Activated naive CD4-positive, alpha-beta T cell treated with anti-CD3 and anti-CD28 coated beads, Interleukin-2, amount 50 U/mL, for 24 hours (primary cell): ENCODE data around the gene STRN4.

Experiments
- H3K27ac Mint-ChIP-seq: one replicate; pipeline ENCODE4 v1.8.0; 2021; ENCODE audit warnings: mild to moderate bottlenecking, mixed read lengths
- H3K27me3 Mint-ChIP-seq: one replicate; pipeline ENCODE4 v1.8.0; 2021; ENCODE audit warnings: mixed read lengths
- H3K36me3 Mint-ChIP-seq: one replicate; pipeline ENCODE4 v1.8.0; 2021; ENCODE audit warnings: mixed read lengths
- H3K4me1 Mint-ChIP-seq: one replicate; pipeline ENCODE4 v1.8.0; 2021; ENCODE audit warnings: mixed read lengths
- H3K4me3 Mint-ChIP-seq: one replicate; pipeline ENCODE4 v1.8.0; 2021; ENCODE audit warnings: mild to moderate bottlenecking, mixed read lengths
- H3K9me3 Mint-ChIP-seq: one replicate; pipeline ENCODE4 v1.8.0; 2021; ENCODE audit warnings: mixed read lengths

Gene STRN4

DNA sequence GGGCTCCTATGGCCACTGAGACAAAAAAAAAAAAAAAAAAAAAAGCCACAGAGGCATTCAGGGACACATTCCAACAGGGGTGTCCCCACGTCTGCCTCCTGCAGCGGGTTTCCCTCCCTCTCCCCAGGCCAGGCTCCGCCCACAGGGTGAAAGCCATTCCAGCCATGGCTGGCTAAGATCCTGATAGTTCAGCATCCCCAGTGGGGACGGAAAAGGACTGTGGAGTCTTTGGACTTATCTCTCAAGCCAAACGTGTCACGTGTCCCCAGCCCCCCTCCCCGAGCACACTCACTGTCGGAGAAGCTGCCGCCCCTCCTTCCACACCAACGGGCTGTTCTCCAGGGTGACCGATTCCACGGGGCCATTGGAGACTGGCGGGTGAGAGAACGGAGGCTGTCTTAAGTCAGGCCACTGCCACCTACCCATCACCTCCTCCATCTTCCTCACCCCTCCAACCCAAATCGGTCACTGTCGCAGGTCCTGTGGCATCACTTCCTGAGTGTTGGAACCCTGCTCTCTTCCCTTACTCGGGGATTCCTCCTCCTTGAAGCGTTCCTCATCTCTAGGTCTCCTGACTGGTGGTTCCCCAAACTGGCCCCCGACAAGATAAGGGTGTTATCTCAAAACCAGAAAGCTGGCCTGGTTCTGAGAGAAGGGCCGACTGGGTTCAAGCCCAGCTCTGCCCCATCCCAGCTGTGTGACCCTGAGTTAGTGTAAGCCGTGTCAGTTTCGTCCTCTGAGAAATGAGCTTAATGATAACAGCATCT, 9.5 kb downstream of the STRN4 start:
- H3K4me1 Mint-ChIP-seq, result peaks cover 18% of the 10 kb centered on the region
- no peaks in the 10 kb centered on the region for H3K9me3 Mint-ChIP-seq
- no peaks in the 10 kb centered on the region for H3K27me3 Mint-ChIP-seq
- H3K27ac Mint-ChIP-seq, result no peak overlapping the region
- H3K36me3 Mint-ChIP-seq, result peaks cover 6% of the 10 kb centered on the region
- H3K4me3 Mint-ChIP-seq, result no peak overlapping the region

DNA sequence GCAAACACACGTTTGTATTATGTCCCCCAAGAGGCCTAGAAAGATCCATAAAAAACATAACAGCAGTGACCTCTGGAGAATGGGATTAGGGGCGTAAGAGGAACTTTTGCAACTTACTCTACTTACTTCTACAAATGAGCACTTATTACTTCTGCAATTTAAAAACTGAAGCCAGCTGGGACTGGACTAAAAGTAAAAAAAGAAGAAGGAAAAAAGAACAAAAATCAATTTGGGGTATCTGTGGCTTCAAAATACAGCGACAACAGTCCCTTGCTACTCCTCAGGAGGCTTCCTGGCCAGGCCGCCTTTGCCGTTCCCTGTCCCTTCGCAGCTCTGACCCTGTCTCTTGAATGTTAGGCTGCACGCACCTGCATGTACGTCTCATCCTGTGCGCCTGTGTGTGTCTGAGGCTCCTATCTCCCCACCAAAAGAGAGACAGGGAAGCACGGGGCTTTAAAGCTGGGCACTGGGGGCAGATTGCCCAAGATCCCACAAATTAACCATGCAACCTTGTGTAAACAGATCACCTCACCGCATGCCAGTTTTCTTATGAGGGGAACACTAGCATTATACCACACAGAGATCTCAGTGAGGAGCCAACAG, 12.5 kb downstream of the STRN4 start:
- Mint-ChIP-seq H3K9me3 (no peaks in the 10 kb centered on the region), H3K4me1 (peaks cover 13% of the 10 kb centered on the region), H3K36me3 (peaks cover 13% of the 10 kb centered on the region), H3K27me3 (no peaks in the 10 kb centered on the region), H3K4me3 (no peak overlapping the region), H3K27ac (no peak overlapping the region)

DNA sequence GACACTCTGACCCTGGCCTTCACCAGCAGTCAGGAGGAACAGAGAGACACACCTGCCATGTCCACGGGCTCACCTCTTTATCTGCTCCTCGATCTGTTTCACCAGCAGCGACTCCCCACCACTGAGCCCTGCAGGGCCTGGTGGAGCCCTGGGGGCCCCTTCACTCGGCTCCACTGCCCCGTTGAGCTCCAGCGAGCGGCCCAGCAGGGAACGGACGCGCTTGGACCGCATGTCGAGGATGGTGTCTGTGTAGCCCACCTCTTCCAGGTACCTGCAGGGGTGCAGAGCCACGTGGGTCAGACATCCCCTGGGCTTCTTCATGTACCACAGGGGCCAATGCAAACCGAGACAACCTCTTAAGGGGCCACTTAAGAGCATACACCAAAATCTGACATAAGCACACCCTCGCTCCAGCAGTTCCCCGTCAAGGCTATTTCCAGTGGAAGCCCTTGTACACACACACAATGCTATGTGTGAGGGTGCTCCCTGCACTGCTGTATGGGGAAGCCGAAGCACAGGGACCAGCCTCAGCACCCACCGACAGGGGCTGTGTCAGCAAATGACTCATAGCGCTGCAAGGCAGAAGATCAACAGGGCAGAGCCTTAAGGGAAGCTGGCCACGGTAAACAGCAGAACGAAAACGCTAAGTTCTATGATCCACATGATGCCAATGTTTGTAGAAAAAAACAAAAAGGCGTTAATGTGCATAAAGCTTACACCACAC, 13.1 kb downstream of the STRN4 start:
- Mint-ChIP-seq H3K4me3 (no peak overlapping the region), H3K36me3 (peaks cover 12% of the 10 kb centered on the region)

DNA sequence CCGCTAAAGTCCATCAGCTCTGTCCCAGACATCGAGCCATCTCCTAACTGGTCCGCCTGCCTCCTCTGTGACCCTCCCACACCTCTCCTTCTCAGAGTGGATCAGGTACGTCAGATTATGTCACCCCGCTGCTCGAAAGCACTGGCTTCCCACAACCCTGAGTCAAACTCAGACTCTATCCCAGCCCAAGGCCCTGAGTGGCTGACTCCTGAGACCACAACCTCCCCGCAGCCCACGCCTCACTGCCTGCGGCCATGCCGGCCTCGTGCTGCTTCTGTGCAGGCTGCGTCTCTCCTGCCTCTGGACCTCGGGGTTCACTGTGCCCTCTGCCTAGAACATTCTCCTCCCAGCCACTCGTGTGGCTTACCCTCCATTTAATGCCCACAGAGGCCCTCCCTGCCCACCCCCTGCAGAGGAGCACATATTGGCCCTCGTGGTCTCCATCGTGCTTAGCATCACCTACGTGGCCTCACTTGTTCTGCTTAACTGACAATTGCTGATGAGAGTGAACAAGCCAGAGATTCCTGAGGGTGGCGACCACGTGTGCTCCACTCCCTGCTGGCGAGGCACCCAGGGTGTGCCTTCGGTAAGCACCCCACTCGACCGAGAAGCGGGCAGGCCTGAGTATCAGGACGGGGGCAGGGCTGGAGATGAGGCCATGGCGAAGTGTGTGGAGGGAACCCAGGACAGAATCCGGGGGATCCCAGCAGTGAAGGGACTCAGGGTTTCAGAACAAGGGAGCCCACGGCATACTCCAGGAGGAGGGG, 13.9 kb downstream of the STRN4 start:
- H3K36me3 Mint-ChIP-seq, result peaks cover 12% of the 10 kb centered on the region
- H3K9me3 Mint-ChIP-seq, result no peaks in the 10 kb centered on the region
- peaks cover 16% of the 10 kb centered on the region for H3K4me1 Mint-ChIP-seq
- H3K4me3 Mint-ChIP-seq, result no peak overlapping the region
- peak overlapping the region; percentile 13 for H3K27ac Mint-ChIP-seq
- H3K27me3 Mint-ChIP-seq, result no peaks in the 10 kb centered on the region

More for the DNA sequence above, 13.1 kb downstream of the STRN4 start:
- Mint-ChIP-seq H3K27ac (no peak overlapping the region), H3K27me3 (no peaks in the 10 kb centered on the region), H3K9me3 (no peaks in the 10 kb centered on the region), H3K4me1 (peaks cover 16% of the 10 kb centered on the region)

DNA sequence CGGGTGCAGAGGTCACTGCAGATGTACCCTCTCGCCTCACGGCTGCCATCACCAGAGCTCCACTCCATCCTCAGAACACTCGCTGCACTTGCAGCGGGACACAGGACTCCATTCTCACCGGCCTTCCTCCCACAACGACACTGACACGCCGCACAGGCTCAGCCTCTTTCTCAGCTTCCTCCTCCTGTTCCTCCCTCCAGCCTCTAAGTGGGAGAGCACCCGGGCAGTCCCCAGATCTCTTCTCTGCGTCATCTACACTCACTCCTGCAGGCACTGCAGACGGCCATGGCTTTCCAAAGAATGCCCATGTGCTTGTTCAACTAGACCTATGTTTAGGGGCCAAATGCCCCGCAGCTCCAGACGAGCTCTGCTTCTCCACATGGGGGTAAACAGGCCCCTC, 14.7 kb downstream of the STRN4 start:
- H3K36me3 Mint-ChIP-seq, result peaks cover 12% of the 10 kb centered on the region
- H3K27ac Mint-ChIP-seq, result no peak overlapping the region
- no peaks in the 10 kb centered on the region for H3K9me3 Mint-ChIP-seq
- no peak overlapping the region for H3K4me3 Mint-ChIP-seq
- H3K27me3 Mint-ChIP-seq, result no peaks in the 10 kb centered on the region
- H3K4me1 Mint-ChIP-seq, result peaks cover 16% of the 10 kb centered on the region

DNA sequence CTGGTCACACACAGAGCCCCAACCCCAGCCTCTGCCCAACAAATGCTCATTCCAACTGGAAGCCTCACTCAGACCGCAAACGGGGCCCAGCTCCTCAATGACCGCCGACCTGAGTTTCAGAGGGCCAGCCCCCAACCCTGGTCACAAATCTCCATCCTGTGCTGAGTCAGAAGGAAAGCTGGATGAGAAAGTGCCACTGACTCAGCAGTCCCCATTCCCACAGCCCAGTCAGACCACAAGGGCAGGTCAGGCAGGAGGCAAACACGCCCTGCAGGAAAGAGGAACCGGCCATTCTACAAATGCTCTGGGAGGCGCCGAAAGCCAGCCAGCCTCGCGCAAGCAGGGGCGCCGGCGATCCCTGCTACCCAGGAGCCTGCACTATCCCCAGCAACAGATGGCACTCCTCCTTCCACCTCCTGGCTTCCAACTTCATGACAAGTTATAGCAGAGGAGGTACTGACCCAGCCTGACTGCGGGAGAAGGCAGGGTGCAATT, 15.2 kb downstream of the STRN4 start:
- Mint-ChIP-seq H3K27ac (no peak overlapping the region), H3K4me3 (no peak overlapping the region), H3K4me1 (peaks cover 16% of the 10 kb centered on the region), H3K27me3 (no peaks in the 10 kb centered on the region), H3K36me3 (peaks cover 16% of the 10 kb centered on the region), H3K9me3 (no peaks in the 10 kb centered on the region)

DNA sequence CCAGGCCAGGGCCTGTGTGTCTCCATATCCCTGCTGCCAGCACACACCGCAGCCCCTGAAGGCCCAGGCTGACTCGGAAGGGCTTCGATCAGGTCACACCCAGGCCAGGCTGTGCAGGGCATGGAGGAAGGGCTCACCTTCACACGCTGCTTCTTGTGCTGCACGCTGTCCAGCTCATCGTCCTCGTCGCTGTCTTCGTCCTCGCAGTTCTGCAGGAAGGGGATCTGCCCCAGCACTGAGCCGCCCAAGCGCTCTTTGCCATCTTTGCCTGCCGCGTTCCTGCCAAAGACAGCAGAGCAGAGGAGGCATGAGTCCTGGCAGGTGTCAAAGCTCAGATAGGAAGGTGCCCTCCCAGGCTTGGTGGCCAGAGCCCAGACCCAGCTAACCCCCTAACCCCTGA, 15.7 kb downstream of the STRN4 start:
- no peaks in the 10 kb centered on the region for H3K9me3 Mint-ChIP-seq
- H3K36me3 Mint-ChIP-seq, result peaks cover 16% of the 10 kb centered on the region

DNA sequence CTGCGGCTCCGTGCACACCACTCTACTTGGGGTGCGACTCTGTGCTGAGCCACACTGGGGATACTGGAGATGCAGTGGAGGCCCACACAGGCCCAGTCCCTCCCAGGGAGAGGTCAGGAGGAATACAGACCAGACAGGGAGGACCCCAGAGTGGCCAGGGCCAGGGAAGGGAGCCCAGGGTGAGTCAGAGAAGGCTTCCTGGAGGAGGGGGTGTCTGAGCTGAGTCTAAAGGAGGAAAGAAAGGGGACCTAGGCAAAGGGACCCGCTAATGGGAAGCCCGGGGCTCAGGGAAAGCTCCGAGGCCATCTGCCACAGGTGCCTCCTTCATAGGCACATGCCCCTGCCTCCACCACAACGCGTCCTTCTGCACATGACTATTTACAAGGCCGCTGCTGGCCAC, 16.1 kb downstream of the STRN4 start:
- H3K4me1 Mint-ChIP-seq, result peaks cover 16% of the 10 kb centered on the region
- H3K4me3 Mint-ChIP-seq, result no peak overlapping the region
- no peaks in the 10 kb centered on the region for H3K27me3 Mint-ChIP-seq
- no peak overlapping the region for H3K27ac Mint-ChIP-seq
- no peaks in the 10 kb centered on the region for H3K9me3 Mint-ChIP-seq
- peaks cover 16% of the 10 kb centered on the region for H3K36me3 Mint-ChIP-seq

More for the DNA sequence above, 15.7 kb downstream of the STRN4 start:
- no peaks in the 10 kb centered on the region for H3K27me3 Mint-ChIP-seq
- H3K27ac Mint-ChIP-seq, result no peak overlapping the region
- H3K4me1 Mint-ChIP-seq, result peaks cover 16% of the 10 kb centered on the region
- H3K4me3 Mint-ChIP-seq, result no peak overlapping the region

DNA sequence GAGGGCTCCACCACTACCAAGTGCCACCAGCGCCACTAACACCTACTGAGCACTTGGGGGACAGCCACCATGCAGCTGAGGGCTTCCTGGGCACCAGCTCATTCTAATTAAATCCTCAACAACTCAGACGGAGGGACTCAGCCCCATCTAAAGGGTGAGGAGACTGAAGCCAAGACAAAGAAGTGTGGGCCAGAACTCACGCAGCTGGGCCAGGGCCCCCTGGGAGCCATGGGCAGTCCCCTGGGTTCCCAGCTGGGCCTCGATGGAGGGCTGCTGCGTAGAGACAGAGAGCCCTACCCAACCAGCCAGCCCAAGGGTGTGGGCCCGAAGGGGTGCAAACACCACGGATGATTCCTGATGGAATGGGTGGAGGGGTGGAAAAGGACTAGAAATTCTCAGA, 16.6 kb downstream of the STRN4 start:
- Mint-ChIP-seq H3K27me3 (no peaks in the 10 kb centered on the region), H3K4me3 (no peak overlapping the region), H3K27ac (no peak overlapping the region), H3K9me3 (no peaks in the 10 kb centered on the region), H3K36me3 (peaks cover 16% of the 10 kb centered on the region), H3K4me1 (peaks cover 16% of the 10 kb centered on the region)

DNA sequence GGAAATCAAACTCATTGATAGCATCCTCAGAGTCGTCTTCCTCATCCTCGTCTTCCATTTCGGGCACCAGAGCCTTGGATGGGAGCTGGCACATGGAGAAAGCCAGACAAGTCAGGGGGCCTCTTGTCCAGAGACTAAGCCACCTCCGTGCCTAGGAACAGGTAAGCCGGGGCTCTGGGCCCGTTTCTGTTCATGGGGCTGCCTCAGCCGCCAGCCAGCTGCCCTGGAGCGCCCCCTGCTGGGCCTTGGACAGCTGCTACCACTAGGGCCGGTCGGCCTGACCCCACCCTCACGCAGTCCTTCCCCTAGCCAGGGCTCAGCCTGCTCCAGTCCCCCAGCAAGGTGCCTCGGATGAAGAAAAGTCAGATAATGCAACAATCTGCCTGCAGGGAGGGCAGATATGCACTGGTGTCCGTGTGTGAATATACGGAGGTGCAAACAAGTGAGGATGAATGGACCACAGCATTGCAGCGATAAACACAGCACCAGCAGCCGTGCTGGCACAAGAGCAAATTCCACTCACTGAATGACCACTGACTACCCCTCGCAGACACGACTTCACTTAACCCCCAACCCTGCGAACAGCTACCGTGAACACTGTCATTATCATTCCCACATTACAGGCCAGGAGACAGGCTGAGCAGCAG, 17.4 kb downstream of the STRN4 start:
- Mint-ChIP-seq H3K27ac (no peak overlapping the region), H3K4me3 (no peak overlapping the region), H3K36me3 (peaks cover 16% of the 10 kb centered on the region), H3K4me1 (peaks cover 16% of the 10 kb centered on the region), H3K27me3 (no peaks in the 10 kb centered on the region), H3K9me3 (no peaks in the 10 kb centered on the region)

DNA sequence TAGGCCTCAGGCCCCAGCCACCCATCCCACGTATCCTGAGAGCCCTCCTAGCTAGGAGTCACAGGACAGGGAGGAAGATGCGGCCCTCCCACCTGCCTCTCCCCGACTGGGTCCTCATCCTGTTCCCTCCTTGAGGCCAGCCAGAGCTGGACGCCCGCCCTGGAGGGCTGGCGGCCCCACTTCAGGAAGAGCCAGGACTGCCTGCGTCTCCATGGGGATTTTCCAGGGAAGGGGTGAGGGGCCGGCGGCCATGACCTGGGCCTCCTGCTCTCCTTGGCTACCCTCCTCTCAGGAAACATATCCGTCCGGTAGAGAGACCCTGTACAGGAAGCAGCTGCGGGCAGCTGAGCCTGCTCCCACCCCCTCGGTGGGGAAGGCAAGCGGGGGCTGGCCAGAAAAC, 18.0 kb downstream of the STRN4 start:
- no peaks in the 10 kb centered on the region for H3K9me3 Mint-ChIP-seq
- peaks cover 15% of the 10 kb centered on the region for H3K36me3 Mint-ChIP-seq
- H3K4me1 Mint-ChIP-seq, result peaks cover 16% of the 10 kb centered on the region
- no peaks in the 10 kb centered on the region for H3K27me3 Mint-ChIP-seq
- no peak overlapping the region for H3K4me3 Mint-ChIP-seq
- no peak overlapping the region for H3K27ac Mint-ChIP-seq

DNA sequence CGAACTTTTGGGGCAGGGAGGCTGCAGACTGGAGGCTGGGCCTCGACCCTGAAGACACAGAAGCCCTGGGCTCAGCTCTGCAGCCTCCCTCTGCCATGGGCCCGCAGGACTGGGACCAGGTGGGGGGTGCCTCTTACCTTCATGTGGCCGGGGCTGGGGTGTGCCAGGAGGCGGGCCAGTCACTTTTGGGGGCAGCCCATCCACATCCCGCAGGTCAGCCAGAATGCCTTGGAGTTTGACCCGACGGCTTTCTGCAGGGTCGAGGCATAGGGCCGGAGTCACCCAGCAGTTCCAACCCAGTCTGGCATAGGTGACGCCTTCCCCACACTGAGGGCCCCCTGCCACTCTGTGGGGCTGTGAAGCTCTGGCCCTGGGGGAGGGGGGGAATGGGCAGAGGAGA, 18.5 kb downstream of the STRN4 start:
- H3K27ac Mint-ChIP-seq, result no peak overlapping the region

DNA sequence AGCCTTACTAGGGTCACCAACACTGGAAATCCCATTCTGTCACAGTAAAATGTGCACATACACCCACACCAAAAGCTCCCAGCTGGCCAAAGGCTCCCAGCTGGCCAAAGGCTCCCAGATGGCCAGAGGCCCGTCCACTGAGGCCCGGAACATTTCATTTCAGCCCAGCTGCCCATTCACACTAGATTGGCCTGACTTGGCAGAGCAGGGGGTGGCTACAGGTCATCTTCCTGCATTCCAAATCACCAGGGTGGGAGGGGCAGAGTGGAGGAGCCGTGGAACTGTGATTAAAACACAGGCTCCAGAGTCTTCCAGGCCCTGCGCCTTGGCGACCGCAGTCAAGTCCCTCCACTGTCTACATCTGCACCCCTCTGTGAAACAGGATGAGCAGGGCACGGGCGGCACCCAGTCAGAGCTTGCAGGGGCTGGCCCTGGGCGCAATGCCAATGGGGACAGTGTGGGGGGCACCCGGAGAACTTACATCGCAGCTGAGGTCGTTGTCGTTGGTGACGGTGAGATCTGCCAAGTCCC, 19.2 kb downstream of the STRN4 start:
- H3K36me3 Mint-ChIP-seq, result peaks cover 15% of the 10 kb centered on the region
- no peak overlapping the region for H3K4me3 Mint-ChIP-seq
- no peaks in the 10 kb centered on the region for H3K9me3 Mint-ChIP-seq
- peaks cover 19% of the 10 kb centered on the region for H3K4me1 Mint-ChIP-seq
- H3K27me3 Mint-ChIP-seq, result no peaks in the 10 kb centered on the region
- no peak overlapping the region for H3K27ac Mint-ChIP-seq

More for the DNA sequence above, 18.5 kb downstream of the STRN4 start:
- Mint-ChIP-seq H3K27me3 (no peaks in the 10 kb centered on the region), H3K4me1 (peaks cover 16% of the 10 kb centered on the region), H3K4me3 (no peak overlapping the region), H3K36me3 (peaks cover 15% of the 10 kb centered on the region), H3K9me3 (no peaks in the 10 kb centered on the region)

DNA sequence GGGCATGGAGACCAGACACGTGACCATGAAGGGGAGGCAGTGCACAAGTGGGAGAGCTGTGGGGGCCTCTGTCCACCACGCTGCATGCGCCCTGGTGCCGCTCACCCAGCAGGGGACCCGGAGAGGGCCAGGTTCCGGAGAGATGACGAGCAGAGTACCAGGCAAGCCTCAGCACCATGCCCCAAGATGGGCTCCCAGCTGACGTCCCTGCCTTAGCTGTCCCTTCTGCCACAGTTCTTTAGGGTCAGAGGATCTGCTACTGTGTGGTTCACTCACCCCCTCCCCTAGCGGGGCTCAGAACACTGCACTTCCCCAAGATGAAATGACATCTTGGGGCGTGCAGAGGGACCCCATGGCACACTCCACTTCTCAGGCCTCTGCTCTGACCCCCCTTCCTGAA, 19.7 kb downstream of the STRN4 start:
- Mint-ChIP-seq H3K27me3 (no peaks in the 10 kb centered on the region), H3K27ac (no peak overlapping the region), H3K4me3 (no peak overlapping the region), H3K4me1 (peaks cover 19% of the 10 kb centered on the region), H3K36me3 (peaks cover 15% of the 10 kb centered on the region), H3K9me3 (no peaks in the 10 kb centered on the region)
